ENCODE measurements around the gene TENM4. TPM values are rescaled to one million over a fixed set of nuclear protein-coding genes. Genes with fewer than 3 reads are reported as not detected.

The TENM4 gene
- total RNA-seq, 1 donor from 2014 or later: 2.9 TPM

GRCh38 chr11:78672850-78673620 lies 767.8 kb downstream of the TENM4 start:
- no peak for DNase-seq

- DNase-seq: no peak
Measured at GRCh38 chr11:78669249-78669648, 771.6 kb downstream of the TENM4 start.

GRCh38 chr11:78667461-78667860 lies 773.4 kb downstream of the TENM4 start:
- no peak for DNase-seq

GRCh38 chr11:78666675-78667160 lies 774.1 kb downstream of the TENM4 start:
- DNase-seq: no peak

GRCh38 chr11:78664636-78665035 lies 776.2 kb downstream of the TENM4 start:
- DNase-seq: no peak

GRCh38 chr11:78662811-78663210 lies 778.0 kb downstream of the TENM4 start:
- no peak for DNase-seq

GRCh38 chr11:78660471-78660870 lies 780.4 kb downstream of the TENM4 start:
- no peak for DNase-seq

GRCh38 chr11:78659326-78660270 lies 781.2 kb downstream of the TENM4 start:
- DNase-seq: no peak

- no peak for DNase-seq
Measured at GRCh38 chr11:78657968-78658839, 782.6 kb downstream of the TENM4 start.

GRCh38 chr11:78657441-78657840 lies 783.4 kb downstream of the TENM4 start:
- DNase-seq: no peak

GRCh38 chr11:78656984-78657383 lies 783.8 kb downstream of the TENM4 start:
- no peak for DNase-seq

GRCh38 chr11:78656327-78656726 lies 784.5 kb downstream of the TENM4 start:
- DNase-seq: no peak

GRCh38 chr11:78655561-78655960 lies 785.3 kb downstream of the TENM4 start:
- DNase-seq: no peak

GRCh38 chr11:78654866-78655265 lies 786.0 kb downstream of the TENM4 start:
- no peak for DNase-seq

GRCh38 chr11:78654071-78654470 lies 786.8 kb downstream of the TENM4 start:
- no peak for DNase-seq

- DNase-seq: no peak
Measured at GRCh38 chr11:78653294-78653909, 787.4 kb downstream of the TENM4 start.

- DNase-seq: no peak
Measured at GRCh38 chr11:78652843-78653239, 788.0 kb downstream of the TENM4 start.

GRCh38 chr11:78651923-78652842 lies 788.6 kb downstream of the TENM4 start:
- DNase-seq: no peak

GRCh38 chr11:78651136-78651775 lies 789.6 kb downstream of the TENM4 start:
- DNase-seq: no peak

All from dermis blood vessel endothelial cell (primary cell).